NCI-H1436 (cell line): ENCODE measurements around the gene COPS6.
A peak's percentile ranks its signal among the peaks of the same experiment; 100 is the strongest.

Experiments
- DNase-seq: peaks from one replicate; lab custom pipeline; 2025; lab: John Stamatoyannopoulos, UW

The COPS6 gene

DNA sequence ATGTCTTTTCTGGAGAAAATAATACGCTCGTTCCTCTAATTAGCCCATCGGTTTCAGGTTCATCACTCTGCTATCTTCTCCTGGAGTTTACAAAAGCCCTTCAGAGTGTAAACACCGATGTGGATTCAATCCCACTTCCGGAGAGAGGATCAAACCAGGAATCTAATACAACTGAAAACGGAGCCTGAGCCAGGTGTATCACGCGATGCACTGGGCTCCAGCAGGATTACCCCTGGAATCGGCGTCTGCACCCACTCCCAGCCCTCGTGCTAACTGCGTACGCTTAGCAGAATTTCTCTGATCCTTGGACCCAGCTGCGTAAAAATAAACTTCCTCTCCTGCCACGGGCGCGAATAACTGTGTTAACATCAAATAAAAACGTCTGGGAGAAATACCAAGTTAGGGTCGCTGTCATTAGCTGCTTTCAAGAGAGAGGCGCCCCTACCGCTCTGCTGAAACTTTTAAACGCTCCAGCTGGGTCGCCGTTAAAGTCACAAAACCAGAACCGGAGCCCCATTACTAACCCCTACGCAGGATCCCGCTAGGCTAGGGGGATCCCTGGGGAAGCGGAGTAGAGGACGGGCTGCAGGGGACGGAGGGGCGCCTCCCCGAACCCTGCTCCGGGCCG, 7.7 kb upstream of the COPS6 start:
- no peak for DNase-seq

DNA sequence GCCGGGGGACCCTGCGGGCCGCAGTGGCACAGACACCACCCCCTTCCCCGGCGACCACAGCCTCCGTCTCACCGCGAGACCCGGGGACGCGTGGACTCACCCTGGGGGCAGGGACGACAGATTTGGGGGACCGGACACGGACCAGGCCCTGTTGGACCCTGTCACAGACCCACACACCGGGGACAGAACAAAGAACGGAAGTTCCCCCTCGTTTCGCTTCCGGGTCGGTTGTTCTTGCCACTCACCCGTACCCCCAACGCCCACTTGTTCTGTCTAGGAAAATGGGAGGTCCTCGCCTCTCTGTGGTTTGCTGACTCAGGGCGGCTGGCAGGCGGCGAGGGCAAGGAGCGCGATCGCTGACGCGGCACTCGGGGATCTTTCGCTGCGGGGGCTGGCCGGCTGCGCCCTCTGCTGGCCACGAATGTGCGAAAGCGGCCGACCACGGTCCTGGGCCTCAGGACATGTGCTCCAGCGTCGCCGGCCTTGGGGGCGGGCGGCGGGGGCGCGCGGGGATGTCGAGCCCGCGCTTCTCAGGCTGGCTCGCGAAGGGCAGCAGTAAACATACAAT, 7.2 kb upstream of the COPS6 start, which contains the start of gene ZNF3:
TSS of gene ZNF3 (minus strand) at position 189 of the 568 bp plus-strand sequence. CDS start 4,366 bp downstream, outside the sequence.
- DNase-seq, result peak; percentile 98

DNA sequence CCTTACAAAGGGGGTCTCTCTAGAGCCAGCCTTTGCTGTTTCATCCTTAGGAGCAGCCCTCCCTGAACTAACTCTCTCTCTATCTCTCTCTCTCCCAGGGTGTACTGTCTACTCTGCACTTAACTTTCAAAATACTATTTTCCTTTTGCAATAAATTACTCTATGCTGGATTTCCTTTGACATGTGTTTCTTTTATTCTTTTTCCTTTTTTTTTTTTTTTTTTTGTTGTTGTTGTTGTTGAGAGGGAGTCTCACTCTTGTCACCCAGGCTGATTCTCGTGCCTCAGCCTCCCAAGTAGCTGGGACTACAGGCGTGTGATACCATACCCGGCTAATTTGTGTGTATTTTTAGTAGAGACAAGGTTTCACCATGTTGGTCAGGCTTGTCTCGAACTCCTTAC, 5.8 kb upstream of the COPS6 start:
- DNase-seq, result no peak

DNA sequence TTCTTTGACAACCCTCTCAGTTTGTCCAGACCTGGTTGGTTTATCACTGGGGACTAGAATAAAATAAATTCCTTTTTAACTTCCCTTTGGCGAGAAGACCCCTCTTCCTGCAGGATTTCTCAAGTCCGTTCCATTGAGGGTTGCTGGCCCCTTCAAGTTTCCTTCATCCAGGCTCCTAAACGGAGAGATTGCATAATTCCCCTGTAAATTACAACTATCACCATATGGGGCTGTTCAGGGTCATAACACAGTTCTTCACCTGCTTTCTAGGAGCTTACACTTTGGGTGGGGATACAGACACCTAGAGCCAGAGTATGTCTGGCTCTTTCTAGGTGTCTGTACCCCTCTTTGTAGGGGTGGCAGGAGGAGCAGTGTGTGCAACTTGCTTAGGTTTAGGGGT, 3.3 kb upstream of the COPS6 start:
- DNase-seq, result no peak

DNA sequence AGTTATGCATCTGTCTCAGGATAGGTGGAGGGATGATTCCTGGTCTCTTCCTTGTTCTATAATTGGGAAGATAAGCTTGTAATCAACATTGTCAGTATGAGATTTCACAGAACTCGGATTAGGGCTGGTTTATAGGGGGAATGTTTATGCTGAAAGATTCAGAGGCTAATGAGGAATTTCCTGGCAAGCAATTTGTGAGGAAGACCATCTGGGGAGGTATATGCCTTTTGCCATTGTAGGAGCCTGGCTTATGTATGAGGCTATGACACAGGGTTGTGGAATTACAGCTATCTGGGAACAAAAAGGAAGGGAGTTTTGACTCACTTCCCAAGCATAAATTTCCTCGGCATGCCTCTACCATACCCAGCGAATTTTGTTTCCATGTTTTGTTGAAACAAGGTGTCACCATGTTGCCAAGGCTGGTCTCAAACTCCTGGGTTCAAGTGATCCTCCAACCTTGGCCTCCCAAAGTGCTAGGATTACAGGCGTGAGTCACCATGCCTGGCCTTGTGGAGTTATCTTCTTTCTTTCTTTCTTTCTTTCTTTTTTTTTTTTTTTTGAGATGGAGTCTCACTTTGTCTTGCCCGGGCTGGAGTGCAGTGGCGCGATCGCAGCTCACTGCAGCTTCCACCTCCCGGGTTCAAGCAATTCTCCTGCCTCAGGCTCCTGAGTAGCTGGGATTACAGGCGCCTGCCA, 1.6 kb upstream of the COPS6 start:
- DNase-seq, result no peak

DNA sequence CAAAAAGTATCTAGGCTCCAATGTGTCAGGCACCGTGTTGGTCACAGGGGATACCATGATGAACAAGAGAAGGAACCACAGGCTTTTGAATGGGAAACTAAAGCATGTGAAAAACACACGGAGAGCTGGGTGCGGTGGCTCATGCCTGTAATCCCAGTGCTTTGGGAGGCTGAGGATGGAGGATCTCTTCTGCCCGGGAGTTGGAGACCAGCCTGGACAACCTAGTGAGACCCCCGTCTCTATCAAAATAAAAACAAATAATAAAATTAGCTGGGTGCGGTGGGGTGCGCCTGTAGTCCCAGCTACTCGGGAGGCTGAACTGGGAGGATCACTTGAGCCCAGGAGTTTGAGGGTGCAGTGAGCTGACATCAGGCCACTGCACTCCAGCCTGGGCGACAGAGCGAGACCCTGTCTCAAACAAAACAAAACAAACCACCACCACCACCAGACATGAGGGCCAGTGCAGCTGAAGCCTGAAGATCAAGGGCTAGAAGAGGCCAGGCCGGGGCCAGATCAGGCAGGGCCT, 611 bp upstream of the COPS6 start:
- DNase-seq, result no peak

DNA sequence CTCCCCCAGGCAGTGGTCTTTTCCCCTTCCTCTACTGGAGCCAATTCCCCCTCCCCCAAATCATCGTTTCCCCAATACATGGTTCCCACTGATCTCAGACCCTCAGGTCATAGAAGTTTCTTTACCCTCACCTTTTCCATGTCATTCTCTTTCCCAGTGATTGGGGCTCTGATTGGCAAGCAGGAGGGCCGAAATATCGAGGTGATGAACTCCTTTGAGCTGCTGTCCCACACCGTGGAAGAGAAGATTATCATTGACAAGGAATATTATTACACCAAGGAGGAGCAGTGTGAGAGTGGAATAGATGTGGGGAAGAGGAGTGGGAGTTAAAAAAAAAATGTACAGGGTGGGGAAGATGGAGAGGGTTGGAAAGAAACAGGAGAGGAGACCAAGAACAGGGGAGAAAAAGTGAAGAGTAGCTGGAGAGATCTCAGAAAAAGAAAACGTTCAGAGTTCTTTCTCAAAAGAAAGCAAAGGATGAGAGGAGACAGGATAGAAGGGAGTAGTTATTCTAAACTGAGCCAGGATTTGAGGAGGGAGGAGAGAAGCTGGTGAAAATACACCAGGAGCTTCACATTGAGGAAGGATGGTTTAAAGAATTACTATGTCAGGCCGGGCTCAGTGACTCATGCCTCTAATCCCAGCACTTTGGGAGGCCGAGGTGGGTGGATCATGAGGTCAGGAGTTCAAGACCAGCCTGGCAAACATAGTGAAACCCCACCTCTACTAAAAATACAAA, 858 bp downstream of the COPS6 start:
- no peak for DNase-seq

DNA sequence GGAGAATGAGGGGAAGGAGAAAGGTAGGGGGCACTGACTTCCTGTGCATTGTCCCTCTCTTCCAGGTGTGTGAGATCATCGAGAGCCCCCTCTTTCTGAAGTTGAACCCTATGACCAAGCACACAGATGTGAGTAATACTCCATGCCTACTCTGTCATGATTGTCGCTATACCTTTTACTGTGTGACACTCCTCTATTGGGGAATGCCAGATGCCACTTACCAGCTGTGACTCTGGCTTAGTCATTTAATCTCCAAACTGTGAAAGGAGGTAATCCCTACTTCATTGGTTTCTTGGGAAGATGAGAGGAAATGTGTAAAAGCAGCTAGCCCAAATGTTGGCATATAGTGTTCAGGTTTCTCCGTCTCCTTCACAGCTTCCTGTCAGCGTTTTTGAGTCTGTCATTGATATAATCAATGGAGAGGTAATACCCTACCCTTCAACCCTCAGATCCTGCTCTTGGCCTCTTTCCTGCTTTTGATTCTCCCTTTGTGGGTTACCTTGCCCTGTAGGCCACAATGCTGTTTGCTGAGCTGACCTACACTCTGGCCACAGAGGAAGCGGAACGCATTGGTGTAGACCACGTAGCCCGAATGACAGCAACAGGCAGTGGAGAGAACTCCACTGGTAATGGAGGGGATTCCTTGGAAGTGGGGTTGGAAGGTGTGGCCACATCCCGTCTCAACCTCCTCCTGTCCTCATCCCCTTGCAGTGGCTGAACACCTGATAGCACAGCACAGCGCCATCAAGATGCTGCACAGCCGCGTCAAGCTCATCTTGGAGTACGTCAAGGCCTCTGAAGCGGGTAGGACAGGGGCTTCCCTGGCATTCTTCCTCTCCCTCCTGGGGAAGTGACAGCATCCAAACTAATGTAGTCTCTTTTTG, 2.0 kb downstream of the COPS6 start:
- DNase-seq, result no peak

DNA sequence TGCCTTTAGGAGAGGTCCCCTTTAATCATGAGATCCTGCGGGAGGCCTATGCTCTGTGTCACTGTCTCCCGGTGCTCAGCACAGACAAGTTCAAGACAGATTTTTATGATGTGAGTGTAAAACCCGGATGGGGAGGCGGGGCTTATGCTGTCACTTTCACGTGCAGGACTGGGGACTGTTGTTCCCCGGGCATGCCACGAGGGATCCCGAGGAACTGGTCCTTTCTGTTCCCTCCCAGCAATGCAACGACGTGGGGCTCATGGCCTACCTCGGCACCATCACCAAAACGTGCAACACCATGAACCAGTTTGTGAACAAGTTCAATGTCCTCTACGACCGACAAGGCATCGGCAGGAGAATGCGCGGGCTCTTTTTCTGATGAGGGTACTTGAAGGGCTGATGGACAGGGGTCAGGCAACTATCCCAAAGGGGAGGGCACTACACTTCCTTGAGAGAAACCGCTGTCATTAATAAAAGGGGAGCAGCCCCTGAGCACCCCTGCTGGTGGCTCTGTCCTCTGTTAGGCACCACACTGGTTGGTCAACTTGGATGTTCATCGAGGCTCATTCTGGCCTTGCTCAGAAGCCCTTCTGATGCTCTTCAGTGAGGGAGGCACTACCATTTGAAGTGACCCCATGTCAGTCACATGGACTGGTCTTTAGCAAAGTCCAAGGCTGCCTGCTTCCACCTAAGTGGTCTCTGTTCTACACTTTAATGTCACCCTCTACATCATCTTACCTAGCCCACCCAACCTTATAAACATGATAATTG, 2.8 kb downstream of the COPS6 start:
- DNase-seq, result no peak

DNA sequence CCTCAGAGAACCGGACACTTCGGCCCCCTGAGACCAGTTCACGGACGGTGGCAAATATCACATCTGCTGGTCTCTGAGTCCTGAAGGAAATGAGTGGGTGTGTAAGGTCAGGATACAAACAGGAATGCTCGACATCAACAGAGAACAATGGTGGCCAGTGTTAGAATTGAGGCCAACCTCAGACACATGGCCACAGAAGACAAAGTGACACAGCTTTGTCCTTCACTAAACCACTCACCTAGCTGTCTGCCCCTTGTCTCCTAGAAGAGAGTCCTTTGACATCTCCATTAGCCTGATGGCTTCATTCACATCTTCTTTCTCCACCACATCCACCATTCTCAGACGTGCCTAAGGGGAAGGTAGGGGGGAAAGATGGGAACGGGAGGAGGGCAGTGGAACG, 4.3 kb downstream of the COPS6 start:
- DNase-seq, result no peak

DNA sequence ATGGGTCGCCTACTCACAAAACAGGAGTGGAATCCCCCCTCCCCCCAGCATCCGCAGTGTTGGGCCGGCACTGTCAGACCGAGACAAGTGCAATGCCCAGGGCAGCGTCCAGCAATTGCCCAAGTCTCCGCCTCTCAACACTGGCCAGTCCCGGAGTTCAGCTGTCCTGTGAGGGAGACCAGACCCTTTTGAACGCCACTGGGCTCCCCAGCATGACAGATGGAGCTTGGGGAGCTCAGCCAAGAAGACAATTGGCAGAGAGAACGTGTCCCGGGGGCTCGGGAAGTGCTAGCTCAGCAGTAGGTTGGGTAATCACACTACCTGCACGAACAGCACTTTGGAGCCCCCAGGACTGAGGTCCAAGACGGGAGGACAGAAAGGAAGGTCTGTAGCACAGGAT, 4.7 kb downstream of the COPS6 start:
- no peak for DNase-seq

DNA sequence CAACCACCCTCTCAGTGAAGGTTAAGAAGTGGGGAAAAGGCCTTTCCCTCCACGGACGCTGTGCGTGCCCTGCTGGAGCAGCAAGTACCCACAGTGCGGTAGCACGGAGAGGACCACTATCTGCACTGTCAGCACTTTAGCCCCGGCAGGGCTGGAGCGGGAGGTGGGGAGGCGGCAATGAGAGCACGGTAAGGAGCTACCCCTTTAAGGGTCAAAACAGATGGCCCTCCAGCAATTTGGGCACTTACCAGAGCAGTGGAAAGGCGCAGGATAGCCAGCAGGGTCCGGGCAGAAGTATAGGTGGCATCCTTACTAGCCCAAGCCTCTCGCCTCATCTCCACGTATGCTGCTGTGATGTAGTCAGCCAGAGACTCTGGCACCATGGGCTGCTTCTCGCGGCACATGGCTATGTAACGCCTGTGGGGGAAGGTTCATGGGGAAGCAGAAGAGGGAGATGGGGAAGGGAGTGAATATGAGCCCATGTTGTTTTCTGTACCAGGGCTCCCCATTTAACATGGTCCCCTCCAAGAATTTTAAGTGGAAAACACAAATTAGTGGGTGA, 5.2 kb downstream of the COPS6 start:
- DNase-seq, result no peak

DNA sequence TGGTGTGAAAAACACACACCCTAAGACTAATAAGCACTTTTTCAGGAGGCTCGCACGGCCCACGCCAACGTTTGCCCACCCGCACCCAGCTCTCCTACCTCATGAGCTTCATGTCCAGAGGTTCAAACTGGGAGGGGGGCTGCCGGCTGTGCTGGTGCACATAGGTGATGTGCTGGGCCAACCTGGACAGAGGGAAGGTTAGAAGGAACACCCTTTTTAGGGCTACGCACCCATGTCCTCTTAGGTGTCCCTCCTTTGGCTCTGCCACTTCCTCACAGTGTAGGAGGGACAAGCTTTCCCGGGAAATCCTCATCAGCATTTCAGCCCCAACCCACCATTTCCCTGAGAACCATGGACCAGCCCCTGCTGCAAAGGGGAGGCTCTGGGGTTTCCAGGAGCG, 6.5 kb downstream of the COPS6 start:
- DNase-seq, result no peak

DNA sequence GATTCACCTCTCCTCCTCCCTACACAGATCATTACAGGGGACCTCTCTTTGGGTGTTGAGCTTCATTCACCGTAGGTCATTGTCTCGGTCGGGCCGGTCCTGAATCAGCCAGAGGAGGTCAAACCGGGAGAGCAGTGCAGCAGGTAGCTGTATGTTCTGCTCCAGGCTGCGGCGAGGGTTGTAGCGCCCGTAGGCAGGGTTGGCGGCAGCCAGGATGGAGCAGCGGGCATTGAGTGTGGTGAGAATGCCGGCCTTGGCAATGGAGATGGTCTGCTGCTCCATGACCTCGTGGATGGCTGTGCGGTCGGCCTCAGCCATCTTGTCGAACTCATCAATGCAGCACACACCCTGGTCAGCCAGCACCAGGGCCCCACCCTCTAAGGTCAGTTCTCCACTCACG, 6.9 kb downstream of the COPS6 start:
- DNase-seq, result no peak

DNA sequence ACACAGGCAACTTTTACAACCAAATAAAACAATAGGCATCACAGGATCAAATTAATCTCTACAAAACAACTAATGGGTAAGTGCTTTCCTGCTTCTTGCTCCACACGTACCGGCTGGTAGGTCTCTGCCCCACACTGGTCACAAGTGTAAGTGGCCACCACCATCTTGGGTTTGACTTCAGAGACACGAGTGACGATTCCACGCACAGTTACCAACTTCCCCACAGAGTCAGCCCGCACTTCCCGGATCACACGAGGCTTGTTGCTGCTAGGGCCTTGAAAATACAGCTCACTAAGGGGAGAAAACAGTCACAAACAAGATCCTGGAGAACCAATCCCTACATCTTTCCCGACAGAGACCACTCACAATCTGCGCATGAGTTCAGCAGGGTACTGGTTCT, 10.1 kb downstream of the COPS6 start:
- no peak for DNase-seq

DNA sequence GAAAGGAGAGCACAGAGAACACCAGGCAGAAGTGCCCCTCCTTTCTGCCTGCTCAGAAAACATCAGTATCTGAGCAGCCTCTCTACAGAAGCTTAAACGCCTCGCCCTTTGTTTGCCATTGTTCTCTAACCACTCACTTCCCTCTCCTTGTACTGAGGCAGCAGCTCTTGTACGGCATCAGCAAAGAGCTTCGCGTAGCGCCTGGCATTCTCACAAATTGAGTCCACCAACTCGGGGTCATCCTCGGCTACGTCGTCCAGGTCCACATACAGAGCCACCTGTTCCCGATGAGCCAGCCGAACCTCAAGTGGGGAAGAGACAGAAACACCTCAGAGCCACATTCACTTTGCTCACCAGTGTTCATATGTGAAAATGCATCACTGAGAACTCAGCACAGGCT, 10.7 kb downstream of the COPS6 start:
- no peak for DNase-seq

DNA sequence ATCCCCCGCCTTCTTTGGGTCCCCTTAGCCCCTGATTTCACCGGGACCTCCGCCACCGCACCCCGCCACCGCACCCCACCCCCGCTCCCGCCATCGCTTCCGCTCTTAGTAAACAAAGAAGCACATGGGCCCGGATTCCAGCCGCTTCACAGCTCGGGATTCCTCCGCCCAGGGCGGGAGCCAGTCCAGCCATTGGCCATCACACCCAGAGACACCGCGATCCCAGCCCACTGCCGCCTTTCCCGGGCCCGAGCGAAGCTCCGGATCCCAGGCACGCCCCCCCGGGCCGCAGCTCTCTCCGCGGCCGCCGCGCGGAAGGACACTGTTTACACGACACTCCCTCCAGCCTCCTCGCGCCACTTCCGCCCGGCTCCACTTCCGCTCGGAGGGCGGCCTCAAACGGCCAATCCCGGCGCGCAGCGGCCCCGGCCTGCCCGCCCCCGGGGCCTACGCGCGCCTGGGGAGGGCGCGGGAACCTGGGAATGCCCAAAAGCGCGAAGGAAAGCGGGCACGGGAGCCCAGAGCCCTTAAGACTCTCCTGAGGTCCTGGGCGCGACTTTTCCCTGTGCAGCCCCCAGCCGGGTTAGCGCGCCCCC, 11.7 kb downstream of the COPS6 start:
- DNase-seq, result peak; percentile 90

DNA sequence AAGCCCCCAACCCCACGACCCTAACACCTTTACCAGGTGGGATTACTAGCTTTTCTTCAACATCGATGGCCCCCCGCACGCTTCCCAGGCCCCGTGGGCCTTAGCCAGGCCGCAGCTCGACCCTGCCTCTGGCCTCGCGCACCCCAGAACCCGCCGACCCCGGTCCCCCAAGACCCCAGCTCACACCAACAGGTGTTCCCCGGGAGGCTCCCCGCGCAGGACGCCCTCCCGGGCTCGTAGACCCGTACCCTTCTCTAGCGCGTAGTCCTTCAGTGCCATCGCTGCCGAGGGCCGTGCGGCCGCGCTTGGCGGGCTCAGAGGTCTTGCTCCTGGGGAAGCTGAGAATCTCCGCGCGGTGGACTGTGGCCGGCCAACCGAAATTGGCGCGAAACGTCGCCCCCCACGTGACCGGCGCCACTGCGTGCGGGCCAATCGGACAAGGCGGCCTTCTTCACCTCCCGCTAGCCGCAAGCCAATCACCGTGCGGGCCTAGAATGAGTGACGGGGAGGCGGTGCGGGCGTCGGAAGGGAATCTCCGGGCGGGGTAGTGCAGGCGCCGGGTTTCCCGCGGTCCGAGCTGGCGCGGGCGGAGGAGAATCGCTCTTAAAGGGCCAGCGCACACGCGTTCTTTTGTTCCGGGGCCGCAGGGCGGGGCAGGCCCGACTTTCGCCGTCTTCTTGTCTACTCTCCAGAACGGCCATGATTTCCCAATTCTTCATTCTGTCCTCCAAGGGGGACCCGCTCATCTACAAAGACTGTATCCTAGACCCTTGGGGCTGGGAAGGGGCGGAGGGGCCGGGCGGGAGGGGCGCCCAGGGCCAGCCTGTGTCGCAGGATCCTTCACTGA, 12.5 kb downstream of the COPS6 start, which contains the start of the genes AP4M1 and MCM7:
TSS of gene AP4M1 (plus strand) at position 628 of the 847 bp plus-strand sequence. CDS start at position 700, 72 bp downstream.
TSS of gene MCM7 (minus strand) at position 382 of the 847 bp plus-strand sequence. CDS start at position 279, 103 bp downstream.
- peak; percentile 98 for DNase-seq
